ENCODE results near the gene EMC9.
"Not testable (repeated sequence)": the region's sequence is repeated elsewhere in the genome, so short reads cannot be mapped to it uniquely, and the experiment has no call there.

The EMC9 gene

DNA sequence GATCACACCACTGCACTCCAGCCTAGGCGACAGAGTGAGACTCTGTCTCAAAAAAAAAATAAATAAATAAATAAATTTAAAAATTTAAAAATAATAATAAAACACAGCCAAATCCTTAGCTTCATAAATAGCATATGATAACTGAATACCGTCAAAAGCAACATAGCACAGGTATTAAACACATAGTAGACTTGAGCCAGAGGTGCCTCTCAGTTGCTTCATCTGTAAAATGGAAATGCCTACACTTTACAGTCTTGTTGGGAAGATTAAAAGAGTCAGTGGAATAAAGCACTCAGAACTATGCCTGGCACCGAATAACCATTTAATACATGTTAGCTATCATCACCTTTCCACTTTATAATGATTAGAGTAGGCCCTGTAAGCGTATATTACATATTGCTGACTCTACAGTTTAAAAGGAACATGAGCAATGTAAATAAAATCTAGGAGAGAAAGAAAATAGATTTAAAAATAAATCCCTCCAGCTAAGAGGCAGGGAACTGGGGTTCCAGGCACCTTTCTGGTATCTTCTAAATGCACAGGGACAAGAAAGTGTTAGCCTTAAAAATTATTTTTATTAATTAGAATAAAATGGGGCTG, 34.6 kb downstream of the EMC9 start:
- no peak for DNase-seq

DNA sequence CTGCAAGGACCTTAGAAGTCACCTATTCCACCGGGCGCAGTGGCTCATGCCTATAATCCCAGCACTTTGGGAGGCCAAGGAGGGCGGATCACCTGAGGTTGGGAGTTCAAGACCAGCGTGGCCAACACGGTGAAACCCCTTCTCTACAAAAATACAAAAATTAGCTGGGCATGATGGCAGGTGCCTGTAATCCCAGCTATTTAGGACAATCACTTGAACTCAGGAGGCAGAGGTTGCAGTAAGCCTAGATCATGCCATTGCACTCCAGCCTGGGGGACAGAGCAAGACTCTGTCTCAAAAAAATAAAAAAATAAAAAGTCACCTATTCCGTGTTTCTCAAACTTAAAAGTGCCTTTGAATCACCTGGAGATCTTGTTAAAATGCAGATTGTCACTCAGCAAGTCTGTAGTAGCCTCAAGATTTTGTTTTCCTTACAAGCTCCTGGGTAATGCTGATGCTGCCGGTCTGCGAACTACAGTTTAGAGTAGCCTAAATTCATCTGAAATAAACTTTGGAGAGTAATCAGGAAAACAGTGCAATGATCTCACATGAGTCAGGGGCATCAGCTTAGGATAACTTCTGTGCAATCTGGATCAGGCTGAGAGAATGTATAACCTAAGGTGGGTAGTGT, 35.7 kb downstream of the EMC9 start:
- not testable (repeated sequence) for DNase-seq

DNA sequence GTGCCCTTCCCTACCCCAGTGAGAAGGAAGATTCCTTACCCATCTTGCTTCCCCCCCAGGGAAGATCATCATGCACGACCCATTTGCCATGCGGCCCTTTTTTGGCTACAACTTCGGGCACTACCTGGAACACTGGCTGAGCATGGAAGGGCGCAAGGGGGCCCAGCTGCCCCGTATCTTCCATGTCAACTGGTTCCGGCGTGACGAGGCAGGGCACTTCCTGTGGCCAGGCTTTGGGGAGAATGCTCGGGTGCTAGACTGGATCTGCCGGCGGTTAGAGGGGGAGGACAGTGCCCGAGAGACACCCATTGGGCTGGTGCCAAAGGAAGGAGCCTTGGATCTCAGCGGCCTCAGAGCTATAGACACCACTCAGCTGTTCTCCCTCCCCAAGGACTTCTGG, 37.9 kb downstream of the EMC9 start:
- DNase-seq = no peak

DNA sequence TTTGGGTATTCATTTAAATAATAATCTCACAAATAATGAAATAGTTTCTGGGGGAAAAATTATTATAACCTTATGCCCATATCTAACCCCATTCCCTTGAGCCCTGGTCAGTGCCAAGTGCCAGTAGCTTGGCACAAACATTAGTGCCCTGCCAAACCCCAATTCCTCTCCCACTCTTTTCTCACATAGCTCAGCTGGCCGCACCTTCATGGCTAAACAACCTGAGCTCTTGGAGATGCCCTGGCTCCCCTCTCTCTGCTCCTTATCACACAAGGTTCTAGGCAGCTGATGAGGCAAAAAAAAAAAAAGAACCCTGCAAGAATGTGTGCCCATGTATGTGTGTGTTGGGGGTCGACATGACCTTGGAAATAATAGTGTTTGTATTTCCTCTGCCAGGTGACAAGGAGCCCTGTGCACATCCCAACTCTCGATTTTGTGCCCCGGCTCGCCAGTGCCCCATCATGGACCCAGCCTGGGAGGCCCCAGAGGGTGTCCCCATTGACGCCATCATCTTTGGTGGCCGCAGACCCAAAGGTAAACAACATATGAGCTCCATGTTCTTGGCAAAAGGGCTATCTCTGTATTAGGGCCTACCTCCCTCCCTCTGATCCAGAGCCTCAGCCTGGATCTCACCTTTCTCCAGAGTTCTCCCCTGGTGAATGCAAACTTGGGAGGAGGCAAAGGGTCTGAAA, 38.9 kb downstream of the EMC9 start:
- DNase-seq = no peak

DNA sequence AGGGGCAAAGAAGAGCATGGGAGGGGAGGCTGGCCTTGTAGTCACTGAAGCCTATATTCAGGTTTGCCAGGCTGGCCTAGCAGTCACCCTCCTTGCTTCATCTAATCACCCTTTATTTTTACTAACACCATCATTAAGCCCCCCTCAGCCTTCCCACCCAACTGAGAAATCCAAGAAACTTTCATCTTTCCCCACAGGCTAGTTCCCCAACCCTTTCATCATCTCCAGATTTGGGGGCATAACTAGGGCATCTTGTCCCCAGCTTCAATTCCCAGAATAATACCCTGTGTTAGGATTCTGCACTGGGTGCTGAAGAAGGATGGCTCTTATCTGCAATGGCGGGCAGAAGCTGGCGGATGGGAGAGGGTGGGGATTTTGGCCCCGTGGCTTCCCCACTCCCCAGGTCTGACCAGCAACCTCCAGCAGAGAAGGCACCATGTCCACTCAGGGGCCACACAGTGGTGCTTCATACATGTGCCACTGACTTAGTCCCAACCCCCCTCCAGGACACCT, 40.4 kb downstream of the EMC9 start:
- DNase-seq = no peak

DNA sequence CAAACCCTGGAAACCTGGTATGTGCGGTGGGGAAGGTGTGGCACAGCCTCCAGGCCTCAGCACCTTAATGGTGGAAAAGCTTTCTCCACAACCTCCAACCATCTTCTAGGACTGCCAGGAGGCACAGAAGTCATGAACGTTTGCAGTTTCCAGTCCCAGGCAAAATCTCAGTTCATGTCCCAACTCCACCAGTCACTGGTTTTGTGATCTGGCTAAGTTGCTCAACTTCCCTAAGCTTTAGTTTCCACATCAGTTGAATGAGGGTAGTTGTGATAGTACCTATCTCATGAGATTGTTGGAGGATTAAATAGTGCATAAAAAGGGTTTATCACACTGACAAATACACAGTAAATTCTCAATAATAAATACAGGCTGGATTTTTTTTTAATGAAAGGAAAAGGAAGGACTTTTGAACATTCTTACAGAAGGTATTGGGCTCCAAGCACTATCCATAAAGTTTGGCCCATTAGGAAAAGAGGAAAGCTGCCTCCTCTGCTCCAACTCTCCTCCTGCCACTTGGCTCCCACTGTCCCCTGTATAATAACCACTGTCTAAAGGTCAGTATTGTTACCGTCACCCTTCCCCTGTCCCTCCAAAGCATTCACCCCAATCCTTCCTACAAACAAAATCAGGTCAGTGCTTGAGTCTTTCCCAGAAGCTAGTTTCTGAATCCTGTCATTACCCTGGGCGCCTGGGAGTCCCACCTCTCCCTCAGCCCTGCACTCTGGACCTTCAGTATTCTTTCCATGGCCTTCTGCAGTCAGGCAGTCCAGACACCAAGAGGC, 41.0 kb downstream of the EMC9 start:
- no peak for DNase-seq

DNA sequence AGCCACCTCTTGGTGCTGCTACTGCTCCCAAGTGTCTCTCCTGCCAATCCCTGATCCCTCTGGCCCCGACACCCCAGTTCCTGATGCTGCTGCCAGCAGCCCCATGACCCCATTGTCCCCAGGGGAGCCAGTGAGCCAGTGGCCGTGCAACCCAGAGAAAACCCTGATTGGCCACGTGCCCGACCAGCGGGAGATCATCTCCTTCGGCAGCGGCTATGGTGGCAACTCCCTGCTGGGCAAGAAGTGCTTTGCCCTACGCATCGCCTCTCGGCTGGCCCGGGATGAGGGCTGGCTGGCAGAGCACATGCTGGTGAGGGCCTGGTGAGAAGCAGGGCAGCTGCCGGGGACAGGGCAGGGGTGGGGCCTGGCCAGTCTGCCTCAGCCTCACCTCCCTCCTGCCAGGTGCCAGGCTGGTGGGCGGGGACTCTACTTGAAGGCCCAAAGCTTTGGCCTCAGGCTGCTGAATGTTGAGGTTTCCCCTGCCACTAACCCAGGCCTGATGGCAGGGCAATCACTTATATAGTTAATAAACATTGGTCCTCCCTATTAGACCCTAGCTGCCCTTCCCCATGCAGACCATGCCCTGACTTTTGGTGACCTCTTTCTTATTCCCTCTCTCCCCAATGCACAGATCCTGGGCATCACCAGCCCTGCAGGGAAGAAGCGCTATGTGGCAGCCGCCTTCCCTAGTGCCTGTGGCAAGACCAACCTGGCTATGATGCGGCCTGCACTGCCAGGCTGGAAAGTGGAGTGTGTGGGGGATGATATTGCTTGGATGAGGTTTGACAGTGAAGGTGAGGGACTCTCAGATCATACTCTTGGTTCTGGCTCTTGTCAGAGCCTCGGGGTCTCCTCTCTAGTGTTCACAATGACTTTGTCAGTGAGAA, 42.2 kb downstream of the EMC9 start:
- DNase-seq = no peak

DNA sequence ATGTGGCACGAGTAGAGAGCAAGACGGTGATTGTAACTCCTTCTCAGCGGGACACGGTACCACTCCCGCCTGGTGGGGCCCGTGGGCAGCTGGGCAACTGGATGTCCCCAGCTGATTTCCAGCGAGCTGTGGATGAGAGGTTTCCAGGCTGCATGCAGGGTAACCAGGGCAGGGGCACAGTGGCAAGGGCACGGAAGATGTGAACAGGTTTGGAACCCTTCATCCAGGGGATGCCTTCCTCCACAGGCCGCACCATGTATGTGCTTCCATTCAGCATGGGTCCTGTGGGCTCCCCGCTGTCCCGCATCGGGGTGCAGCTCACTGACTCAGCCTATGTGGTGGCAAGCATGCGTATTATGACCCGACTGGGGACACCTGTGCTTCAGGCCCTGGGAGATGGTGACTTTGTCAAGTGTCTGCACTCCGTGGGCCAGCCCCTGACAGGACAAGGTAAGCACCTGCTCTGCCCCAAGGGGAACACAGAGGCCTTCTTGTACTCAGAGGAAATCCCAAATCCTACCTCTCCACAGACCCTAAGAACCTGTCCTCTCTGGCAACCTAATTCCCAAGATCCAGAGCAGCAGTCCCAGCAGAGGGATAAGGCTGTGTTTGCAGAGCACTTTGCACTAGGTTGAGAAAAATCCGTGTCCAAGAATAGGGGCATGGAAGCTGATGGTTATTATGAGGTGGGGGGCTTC, 43.0 kb downstream of the EMC9 start:
- DNase-seq = no peak

DNA sequence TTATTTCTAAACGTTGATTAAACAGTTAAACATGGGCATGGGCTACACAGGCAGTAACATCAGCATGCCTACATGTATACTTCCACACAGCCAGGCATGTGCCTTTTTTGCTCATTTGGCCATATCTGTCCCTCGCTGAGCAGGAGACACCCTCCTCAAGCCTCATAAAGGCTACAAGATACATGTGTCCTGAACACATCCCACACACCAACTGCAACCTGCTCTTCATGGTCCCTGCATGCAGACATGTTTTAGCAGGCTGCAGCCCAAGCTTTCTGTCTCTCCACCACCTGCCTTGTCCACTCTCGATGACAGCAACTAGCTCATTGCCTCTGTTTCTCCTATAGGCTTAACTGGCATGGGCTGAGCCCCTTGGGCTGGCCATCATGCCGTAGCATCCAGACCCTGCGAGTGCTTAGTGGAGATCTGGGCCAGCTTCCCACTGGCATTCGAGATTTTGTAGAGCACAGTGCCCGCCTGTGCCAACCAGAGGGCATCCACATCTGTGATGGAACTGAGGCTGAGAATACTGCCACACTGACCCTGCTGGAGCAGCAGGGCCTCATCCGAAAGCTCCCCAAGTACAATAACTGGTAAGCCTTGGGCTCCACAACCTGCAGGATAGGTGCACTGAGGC, 44.7 kb downstream of the EMC9 start:
- no peak for DNase-seq

DNA sequence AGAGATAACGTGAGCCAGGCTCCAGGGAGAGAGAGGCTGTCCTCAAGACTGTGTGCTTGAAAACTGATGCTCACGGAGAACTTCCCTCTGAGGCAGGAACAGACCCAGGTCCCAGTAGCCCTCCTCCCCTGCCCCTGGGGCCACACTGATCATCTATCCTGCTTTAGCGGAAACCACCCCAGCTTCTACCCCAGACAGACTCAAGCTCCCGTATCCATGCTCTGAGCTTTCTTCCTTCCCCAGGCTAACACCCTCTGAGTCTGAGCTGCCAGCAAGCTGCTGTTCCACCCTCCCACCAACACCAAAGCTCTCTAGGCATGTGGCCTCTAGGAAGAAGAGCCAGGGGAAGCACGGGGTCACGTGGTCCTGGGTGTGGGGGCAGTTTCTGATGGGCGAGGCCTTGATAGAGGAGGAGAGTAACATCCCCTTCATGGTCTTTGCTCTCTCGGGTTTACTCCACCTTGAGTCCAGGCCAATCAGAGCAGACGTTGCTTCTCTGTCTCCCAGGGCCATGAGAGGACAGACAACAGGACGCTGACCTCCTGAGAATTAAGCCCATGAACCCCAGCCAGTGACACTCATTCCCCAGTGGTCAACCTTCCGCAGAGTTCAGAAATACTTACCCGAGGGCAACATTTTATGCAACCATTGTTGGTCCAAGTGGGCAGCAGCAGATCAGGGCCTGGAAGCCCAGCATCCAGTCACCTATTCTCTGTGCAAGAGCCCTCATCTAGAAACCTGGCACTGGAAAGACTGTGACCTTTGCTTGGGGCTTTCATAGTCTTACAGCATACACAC, 45.9 kb downstream of the EMC9 start:
- DNase-seq = peak; percentile 79 to 86

DNA sequence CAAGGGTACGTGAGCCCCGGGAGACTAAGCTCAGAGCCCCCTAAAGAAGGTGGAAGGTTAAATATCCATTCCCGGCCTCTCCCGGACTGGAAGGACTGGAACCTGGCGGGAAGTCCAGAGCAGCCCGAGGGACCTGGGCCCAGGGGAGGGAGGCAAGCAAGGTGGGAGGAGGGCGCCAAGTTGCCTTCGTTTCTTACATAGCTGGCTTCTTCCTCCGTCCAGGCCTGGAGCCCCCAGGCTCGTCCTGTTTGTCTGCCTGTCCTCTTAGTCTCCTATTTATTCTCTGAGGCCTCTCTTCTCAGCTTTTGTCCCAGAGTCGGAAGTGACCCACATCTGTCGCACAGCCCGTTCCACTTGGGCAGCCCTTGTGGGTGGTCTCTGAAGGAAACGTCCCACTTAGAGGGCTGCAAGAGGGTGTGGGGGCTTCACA, 46.5 kb downstream of the EMC9 start:
- DNase-seq = peak in 1 of 2 experiments; percentile 27

DNA sequence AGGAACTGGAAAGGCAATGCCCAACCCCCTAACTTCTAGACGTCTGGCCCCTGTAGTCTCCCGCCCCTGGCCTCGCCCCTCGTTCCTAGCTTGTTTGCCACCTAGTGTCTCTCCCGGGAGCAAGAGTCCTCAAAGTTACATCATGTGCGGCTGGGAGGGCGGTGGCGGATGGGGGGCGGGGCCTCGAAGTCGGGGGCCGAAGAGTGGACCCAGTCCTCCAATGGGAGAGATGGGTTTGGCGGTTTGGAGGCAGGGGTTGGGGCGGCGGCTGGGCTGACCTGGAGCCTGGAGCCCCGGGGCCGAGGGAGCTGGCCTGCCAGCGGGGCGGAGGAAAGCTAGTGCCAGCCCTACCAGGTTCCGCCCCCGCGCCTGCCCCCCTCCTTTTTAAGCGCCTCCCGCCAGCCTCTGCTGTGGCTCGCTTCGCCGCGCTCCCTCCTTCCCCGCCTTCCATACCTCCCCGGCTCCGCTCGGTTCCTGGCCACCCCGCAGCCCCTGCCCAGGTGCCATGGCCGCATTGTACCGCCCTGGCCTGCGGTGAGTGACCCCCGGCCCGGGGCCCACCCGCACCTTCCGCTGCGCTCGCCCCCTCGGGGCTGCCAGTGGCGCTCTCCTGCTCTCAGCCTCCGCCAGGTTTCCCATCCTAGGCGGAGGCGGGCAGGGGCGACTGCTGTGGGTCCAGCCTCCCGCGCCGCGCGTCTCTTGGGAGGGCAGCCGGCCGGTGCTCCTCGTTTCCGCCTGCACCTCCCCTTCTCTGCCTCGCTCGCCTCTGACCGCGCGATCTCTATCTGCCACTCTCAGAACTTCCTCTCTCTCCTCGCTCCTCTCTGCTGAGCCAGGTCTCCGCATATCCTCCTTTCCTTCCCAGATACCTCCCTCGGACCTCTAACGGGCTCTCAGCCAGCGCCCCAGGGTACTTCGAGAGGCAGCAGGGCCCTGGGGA, 47.2 kb downstream of the EMC9 start, which contains the start of gene PCK2:
PCK2 (plus strand) TSS at position 411 of the 940 bp plus-strand sequence; CDS start at position 506, 95 bp downstream.
- DNase-seq = peak; percentile 92 to 96

DNA sequence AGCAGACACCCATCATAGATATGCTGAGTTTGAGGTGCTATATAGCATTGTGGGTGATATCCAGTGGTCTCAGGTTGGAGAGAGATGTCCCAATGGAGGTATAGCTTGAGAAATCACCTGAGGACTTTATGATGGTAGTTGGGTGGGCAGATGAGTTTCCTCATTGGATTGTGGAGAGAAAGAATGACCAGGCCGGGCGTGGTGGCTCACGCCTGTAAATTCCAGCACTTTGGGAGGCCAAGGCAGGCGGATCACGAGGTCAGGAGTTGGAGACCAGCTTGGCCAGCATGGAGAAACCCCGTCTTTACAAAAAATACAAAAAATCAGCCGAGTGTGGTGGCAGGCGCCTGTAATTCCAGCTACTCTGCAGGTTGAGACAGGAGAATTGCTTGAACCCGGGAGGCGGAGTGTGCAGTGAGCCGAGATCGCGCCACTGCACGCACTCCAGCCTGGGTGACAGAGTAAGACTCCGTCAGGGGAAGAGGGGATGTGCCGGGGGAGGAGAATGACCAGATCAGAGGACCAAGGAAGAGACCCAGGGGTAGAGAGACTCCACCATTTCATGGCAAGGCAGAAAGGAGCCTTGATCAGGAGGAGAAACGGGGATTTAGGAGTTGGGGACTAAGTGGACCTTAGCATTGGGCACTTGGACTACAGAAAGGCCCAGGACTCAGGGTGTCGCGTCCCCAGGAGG, 48.0 kb downstream of the EMC9 start:
- DNase-seq = no peak

DNA sequence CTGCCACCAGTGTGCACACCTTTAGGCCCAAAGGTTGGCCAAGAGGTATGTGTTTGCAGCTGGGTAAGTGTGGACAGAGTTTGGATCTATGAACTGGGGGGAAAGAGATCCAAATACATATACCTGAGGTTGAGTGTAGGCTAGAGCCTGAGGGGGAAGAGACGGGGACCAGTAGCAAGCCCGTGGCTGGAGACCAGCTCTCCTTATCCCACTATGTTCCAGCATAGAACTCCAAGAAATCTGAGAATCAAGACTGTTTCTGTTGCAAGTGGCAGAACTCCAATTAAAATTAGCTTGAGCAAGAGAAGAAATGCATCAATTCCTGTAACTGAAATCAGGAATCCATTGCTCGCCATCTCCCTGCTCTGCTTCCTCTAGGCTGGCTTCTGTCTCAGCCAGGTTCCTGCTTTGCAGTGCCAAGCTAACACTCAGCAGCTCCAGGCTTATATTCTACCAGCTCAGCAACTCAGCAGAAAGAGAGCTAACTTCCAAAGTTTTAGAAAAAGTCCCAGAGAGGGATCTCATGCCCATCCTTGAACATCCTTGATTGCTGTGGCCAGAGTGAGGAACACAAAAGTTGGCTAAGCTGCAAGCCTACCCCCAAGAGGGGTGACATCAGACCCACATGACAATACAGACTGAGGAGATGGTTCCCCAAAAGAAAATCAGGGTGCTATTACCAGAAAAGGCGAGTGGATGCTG, 48.7 kb downstream of the EMC9 start:
- no peak for DNase-seq

DNA sequence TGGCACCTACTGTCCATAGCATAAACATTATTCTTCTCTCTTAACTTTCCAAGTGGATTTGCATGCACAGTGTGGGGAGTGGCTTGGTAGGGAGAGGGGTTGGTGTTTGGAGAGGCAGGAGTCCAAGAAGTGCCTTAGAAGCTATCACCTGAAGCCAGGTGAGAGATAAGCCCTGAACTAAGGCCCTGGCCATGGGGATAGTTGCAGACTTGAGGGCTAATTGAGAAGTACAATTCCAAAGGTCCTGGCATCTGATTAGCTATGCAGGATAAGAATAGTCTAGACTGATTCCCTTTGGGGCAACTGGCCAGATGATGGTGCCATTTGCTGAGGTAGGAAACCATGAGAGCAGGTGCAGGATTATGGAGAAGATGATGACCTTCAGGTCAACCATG, 49.3 kb downstream of the EMC9 start:
- DNase-seq = no peak

DNA sequence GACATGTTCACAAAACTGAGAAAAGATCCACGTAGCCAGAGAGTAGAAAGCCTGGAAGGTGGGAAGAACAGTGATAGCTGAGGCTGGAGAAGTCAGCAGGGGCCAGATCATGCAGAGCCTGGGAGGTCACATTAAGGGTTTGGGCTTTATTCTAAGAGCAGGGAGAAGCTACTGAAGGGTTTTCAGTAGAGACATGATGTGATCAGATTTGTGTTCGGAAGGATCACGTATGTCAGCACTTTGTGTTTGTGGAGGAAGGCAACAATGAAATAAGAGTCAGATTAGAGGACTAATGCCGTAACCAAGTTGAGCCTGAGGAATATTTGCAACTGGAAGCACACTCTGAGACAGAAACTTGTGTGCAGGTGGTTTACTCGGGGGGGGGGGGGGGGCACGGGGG, 51.5 kb downstream of the EMC9 start:
- DNase-seq = no peak

All from Kasumi-1 (cell line).